ENCODE data around the gene PSIP1.

PSIP1 gene

DNA sequence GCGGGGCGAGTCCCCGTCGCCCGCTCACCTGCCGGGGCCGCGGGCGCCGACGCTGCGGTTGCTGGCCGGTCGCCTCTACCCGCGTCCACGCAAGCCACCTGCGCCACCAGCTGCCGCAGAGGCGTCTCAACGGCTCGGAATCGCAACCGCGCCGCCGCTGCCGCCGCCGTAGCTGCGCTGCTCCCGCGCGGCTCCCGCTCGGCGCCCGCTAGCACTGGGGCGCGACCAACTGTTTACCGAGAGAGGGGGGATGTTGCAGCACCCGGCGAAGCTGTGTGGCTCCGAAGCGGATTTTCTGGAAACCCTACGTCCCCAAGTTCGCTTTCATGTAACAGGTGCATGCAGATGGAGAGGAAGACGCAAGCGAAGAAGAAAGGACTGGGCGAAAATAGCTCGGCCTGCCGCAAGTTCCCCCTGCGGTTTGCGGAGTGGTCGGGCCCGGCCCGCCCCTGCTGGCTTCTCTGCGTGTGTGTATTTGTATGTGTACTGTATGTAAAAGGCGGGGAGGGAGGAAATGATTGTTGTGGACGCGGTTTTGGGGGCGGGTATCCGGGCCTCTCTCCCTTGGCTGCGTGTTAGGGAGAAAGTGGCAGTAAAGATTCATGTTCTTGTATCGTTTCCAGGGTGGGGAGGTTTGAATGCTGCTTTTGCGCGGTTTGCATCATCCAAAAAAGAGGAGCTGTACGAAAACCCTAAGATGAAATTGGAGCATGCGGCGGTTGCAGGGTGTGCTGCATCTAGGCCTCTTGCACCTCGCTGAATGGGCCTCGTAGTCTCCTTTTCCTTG lies at the start of gene PSIP1:
Gene PSIP1 (minus strand): TSS at position 182 of the 787 bp plus-strand sequence. CDS start 782 bp downstream, outside the sequence.
- TF ChIP-seq, protein P1, sequence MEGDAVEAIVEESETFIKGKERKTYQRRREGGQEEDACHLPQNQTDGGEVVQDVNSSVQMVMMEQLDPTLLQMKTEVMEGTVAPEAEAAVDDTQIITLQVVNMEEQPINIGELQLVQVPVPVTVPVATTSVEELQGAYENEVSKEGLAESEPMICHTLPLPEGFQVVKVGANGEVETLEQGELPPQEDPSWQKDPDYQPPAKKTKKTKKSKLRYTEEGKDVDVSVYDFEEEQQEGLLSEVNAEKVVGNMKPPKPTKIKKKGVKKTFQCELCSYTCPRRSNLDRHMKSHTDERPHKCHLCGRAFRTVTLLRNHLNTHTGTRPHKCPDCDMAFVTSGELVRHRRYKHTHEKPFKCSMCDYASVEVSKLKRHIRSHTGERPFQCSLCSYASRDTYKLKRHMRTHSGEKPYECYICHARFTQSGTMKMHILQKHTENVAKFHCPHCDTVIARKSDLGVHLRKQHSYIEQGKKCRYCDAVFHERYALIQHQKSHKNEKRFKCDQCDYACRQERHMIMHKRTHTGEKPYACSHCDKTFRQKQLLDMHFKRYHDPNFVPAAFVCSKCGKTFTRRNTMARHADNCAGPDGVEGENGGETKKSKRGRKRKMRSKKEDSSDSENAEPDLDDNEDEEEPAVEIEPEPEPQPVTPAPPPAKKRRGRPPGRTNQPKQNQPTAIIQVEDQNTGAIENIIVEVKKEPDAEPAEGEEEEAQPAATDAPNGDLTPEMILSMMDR (IDR thresholded peaks at IDR 0.05; ENCODE audit: low read length, missing control alignments) = no peak
- peak; percentile 84 for DNase-seq (ENCODE audit: low read depth)
- H3K4me3 ChIP-seq (replicated peaks; ENCODE audit: low read depth, low read length) = peak within 1 kb of the TSS; percentile 91

- TF ChIP-seq, protein P1 (IDR thresholded peaks at IDR 0.05; ENCODE audit: low read length, missing control alignments) = no peak
- H3K4me3 ChIP-seq (replicated peaks; ENCODE audit: low read depth, low read length) = peak overlapping the region; percentile 88
- no peak for DNase-seq (ENCODE audit: low read depth)
Measured at GRCh38 chr9:15553528-15553898, 42.7 kb upstream of the PSIP1 start.

GRCh38 chr9:15552636-15553527 lies 42.1 kb upstream of the PSIP1 start, which contains the start of gene CCDC171:
Gene CCDC171 (plus strand): TSS chr9:15553043. CDS start chr9:15564089, 11,046 bp downstream.
- TF ChIP-seq, protein P1 (IDR thresholded peaks at IDR 0.05; ENCODE audit: low read length, missing control alignments) = no peak

GRCh38 chr9:15549611-15550010 lies 38.8 kb upstream of the PSIP1 start:
- TF ChIP-seq, protein P1 (IDR thresholded peaks at IDR 0.05; ENCODE audit: low read length, missing control alignments) = no peak
- DNase-seq (ENCODE audit: low read depth) = no peak

More at GRCh38 chr9:15552636-15553527, 42.1 kb upstream of the PSIP1 start, which contains the start of gene CCDC171:
- H3K4me3 ChIP-seq (replicated peaks; ENCODE audit: low read depth, low read length) = peak within 1 kb of the TSS; percentile 88
- DNase-seq (ENCODE audit: low read depth) = peak; percentile 96

DNA sequence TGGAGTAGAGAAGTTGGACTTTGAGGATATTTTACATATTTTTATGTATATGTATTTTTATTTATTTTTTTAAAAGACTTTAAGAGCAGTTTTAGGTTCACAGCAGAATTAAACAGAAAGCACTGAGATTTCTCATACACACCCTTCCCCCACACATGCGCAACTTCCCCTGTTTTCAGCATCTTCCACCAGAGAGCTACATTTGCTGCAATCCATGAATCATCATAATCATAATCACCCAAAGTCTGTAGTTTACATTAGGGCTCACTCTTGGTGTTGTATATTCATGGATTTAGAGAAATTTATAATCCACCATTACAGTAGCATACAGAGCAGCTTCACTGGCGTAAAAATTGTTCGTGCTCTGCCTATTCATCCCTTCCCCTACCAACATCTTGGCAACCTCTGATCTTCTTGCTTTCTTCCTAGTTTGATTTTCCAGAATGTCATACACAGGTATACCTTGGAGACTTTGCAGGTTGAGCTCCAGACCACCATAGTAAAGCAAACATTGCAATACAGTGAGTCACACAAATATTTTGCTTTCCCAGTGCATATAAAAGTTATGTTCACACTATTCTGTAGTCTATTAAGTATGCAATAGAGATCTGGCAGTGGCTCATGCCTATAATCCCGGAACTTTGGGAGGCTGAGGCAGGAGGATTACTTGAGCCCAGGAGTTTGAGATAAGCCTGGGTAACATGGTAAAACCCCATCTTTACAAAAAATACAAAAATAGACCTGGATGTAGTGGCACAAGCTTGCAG lies 32.5 kb upstream of the PSIP1 start:
- no peak overlapping the region for H3K4me3 ChIP-seq (replicated peaks; ENCODE audit: low read depth, low read length)
- TF ChIP-seq, protein P1 (IDR thresholded peaks at IDR 0.05; ENCODE audit: low read length, missing control alignments) = no peak
- DNase-seq (ENCODE audit: low read depth) = peak; percentile 19

More at GRCh38 chr9:15549611-15550010, 38.8 kb upstream of the PSIP1 start:
- no peak overlapping the region for H3K4me3 ChIP-seq (replicated peaks; ENCODE audit: low read depth, low read length)

DNA sequence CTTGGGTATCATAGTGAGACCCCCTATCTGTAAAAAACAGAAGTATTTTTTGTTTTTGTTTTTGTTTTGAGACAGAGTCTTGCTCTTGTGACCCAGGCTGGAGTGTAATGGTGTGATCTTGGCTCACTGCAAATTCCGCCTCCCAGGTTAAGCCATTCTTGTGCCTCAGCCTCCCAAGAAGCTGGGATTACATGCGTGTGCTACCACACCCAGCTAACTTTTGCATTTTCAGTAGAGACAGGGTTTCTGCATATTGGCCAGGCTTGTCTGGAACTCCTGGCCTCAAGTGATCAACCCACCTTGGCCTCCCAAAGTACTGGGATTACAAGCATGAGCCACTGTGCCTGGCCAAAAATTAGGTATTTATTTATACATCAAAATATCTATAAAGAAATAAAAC lies 31.9 kb upstream of the PSIP1 start:
- TF ChIP-seq, protein P1 (IDR thresholded peaks at IDR 0.05; ENCODE audit: low read length, missing control alignments) = no peak
- no peak overlapping the region for H3K4me3 ChIP-seq (replicated peaks; ENCODE audit: low read depth, low read length)
- no peak for DNase-seq (ENCODE audit: low read depth)

Data from fibroblast of pulmonary artery (primary cell).